OCI-LY1 (cell line): ENCODE measurements around the gene PARD3.

ENCODE experiments used
- H2AFZ ChIP-seq: fragments of 200-600 bp; sonication (generic), shearing (Covaris generic); 2 replicates; pipeline ENCODE4 v1.6.0; 2014; ENCODE audit warnings: antibody characterized with exemption, mild to moderate bottlenecking, low read length
- H3F3A ChIP-seq: fragments of 200-600 bp; sonication (generic), shearing (Covaris generic); 2 replicates; pipeline ENCODE4 v1.6.0; 2014; ENCODE audit warnings: mild to moderate bottlenecking, antibody characterized with exemption, low read length, moderate library complexity; ENCODE audit not compliant: insufficient read depth
- H3K27ac ChIP-seq: fragments of 200-600 bp; sonication (generic); 2 replicates; pipeline ENCODE4 v1.5.1; 2014; ENCODE audit warnings: low read length, mixed run types, mild to moderate bottlenecking, low read depth; ENCODE audit not compliant: poor library complexity, severe bottlenecking
- H3K27me3 ChIP-seq: fragments of 200-600 bp; sonication (generic); 2 replicates; pipeline ENCODE4 v1.6.0; 2014; ENCODE audit warnings: antibody characterized with exemption, mild to moderate bottlenecking, low read length, moderate library complexity; ENCODE audit not compliant: insufficient read depth
- H3K36me3 ChIP-seq: fragments of 200-600 bp; sonication (generic); 2 replicates; pipeline ENCODE4 v1.6.1; 2014; ENCODE audit warnings: mild to moderate bottlenecking, antibody characterized with exemption, low read length, moderate library complexity, mixed read lengths; ENCODE audit not compliant: insufficient read depth
- H3K4me1 ChIP-seq: fragments of 200-600 bp; sonication (generic); 2 replicates; pipeline ENCODE4 v1.5.1; 2014; ENCODE audit warnings: mild to moderate bottlenecking, low read length, moderate library complexity; ENCODE audit not compliant: insufficient read depth, severe bottlenecking
- H3K4me2 ChIP-seq: fragments of 200-600 bp; sonication (generic), shearing (Covaris generic); 2 replicates; pipeline ENCODE4 v1.6.1; 2014; ENCODE audit warnings: low read length
- H3K4me3 ChIP-seq: fragments of 200-600 bp; sonication (generic); 2 replicates; pipeline ENCODE4 v1.5.1; 2014; ENCODE audit warnings: low read length, low read depth, mild to moderate bottlenecking, mixed read lengths; ENCODE audit not compliant: poor library complexity, severe bottlenecking
- H3K79me2 ChIP-seq: fragments of 200-600 bp; shearing (Covaris generic); 2 replicates; pipeline ENCODE4 v1.6.1; 2016; ENCODE audit warnings: mixed run types, low read length, mixed read lengths; ENCODE audit not compliant: insufficient read depth
- H3K9ac ChIP-seq: fragments of 200-600 bp; sonication (generic), shearing (Covaris generic); 2 replicates; pipeline ENCODE4 v1.6.1; 2014; ENCODE audit warnings: mild to moderate bottlenecking, low read length, mixed read lengths
- H3K9me2 ChIP-seq: fragments of 200-600 bp; sonication (generic), shearing (Covaris generic); 2 replicates; pipeline ENCODE4 v1.6.1; 2014; ENCODE audit warnings: low read depth, mild to moderate bottlenecking, low read length, mixed read lengths
- H3K9me3 ChIP-seq: fragments of 200-600 bp; shearing (Covaris generic); 2 replicates; pipeline ENCODE4 v1.6.1; 2014; ENCODE audit warnings: low read length, mixed read lengths
- H4K20me1 ChIP-seq: fragments of 200-600 bp; sonication (generic), shearing (Covaris generic); 2 replicates; pipeline ENCODE4 v1.6.0; 2016; ENCODE audit warnings: mild to moderate bottlenecking, low read length; ENCODE audit not compliant: insufficient read depth
- EZH2 ChIP-seq: fragments of 200-600 bp; sonication (generic), shearing (Covaris generic); IDR thresholded peaks from 2 replicates; pipeline ENCODE4 v1.8.0; 2017; ENCODE audit warnings: borderline replicate concordance, mixed run types, mild to moderate bottlenecking, antibody characterized with exemption, low read length, moderate library complexity, mixed read lengths
- TF ChIP-seq, protein P1 (sequence below): fragments of 200-600 bp; sonication (generic), shearing (Covaris generic); IDR thresholded peaks from 2 replicates; pipeline ENCODE4 v1.5.1; 2017; ENCODE audit warnings: mild to moderate bottlenecking, antibody characterized with exemption, low read length, moderate library complexity, mixed read lengths

Gene PARD3

DNA sequence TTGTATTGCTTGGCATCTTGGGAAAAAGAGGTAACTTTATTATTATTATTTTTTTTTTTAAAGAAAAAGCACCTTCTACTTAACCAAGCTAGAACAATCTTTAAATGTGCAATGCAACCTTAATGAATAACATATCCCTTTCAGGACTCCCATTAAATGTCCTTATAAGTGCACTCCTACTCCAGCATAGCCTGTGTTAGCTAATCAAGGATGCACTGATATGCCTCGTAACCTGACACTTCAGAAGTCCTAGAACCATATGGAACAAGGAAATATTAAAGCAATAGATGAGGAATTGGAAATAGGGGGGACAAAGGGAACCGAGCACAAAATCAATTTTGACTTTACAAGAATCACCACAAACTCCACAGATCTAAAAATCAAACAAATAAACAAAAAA lies 522.4 kb downstream of the PARD3 start:
- Histone ChIP-seq H3K27me3 (no peaks in the 10 kb centered on the region), H3K4me2 (no peak overlapping the region), H3K9me3 (no peaks in the 10 kb centered on the region), H4K20me1 (no peaks in the 10 kb centered on the region), H3K9me2 (no peaks in the 10 kb centered on the region), H3K36me3 (no peaks in the 10 kb centered on the region), H3F3A (no peaks in the 10 kb centered on the region), H3K4me1 (no peaks in the 10 kb centered on the region), H3K79me2 (no peaks in the 10 kb centered on the region), H3K27ac (no peak overlapping the region), H3K4me3 (no peak overlapping the region), H2AFZ (no peak overlapping the region), H3K9ac (no peak overlapping the region)
- TF ChIP-seq, protein P1, sequence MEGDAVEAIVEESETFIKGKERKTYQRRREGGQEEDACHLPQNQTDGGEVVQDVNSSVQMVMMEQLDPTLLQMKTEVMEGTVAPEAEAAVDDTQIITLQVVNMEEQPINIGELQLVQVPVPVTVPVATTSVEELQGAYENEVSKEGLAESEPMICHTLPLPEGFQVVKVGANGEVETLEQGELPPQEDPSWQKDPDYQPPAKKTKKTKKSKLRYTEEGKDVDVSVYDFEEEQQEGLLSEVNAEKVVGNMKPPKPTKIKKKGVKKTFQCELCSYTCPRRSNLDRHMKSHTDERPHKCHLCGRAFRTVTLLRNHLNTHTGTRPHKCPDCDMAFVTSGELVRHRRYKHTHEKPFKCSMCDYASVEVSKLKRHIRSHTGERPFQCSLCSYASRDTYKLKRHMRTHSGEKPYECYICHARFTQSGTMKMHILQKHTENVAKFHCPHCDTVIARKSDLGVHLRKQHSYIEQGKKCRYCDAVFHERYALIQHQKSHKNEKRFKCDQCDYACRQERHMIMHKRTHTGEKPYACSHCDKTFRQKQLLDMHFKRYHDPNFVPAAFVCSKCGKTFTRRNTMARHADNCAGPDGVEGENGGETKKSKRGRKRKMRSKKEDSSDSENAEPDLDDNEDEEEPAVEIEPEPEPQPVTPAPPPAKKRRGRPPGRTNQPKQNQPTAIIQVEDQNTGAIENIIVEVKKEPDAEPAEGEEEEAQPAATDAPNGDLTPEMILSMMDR: no peak
- no peak for TF ChIP-seq EZH2

DNA sequence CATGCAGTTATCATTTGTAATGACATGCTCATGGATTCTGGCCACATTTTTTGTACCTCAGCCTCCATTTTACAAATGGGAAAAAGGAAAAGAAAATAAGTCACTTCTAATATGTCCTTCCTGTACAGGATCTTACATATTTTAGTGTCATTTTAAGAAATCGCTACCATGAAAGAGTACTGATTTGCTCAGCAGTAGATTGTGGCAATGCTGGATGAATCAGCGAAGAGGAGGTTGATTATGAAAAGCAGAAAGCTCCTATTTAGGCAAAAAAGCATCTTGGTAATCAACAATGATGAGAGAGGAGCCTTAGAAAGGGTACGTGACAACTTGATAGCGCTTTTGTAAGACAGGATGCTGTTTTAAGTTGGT lies 522.9 kb downstream of the PARD3 start:
- no peaks in the 10 kb centered on the region for H4K20me1 ChIP-seq
- no peaks in the 10 kb centered on the region for H3F3A ChIP-seq
- no peak for TF ChIP-seq EZH2
- TF ChIP-seq, protein P1: no peak
- no peaks in the 10 kb centered on the region for H3K9me2 ChIP-seq
- H3K27me3 ChIP-seq: no peaks in the 10 kb centered on the region
- no peaks in the 10 kb centered on the region for H3K79me2 ChIP-seq
- H3K4me1 ChIP-seq: no peaks in the 10 kb centered on the region
- no peak overlapping the region for H2AFZ ChIP-seq
- no peaks in the 10 kb centered on the region for H3K36me3 ChIP-seq
- H3K9me3 ChIP-seq: no peaks in the 10 kb centered on the region
- H3K9ac ChIP-seq: no peak overlapping the region
- no peak overlapping the region for H3K27ac ChIP-seq
- H3K4me2 ChIP-seq: no peak overlapping the region
- H3K4me3 ChIP-seq: no peak overlapping the region

DNA sequence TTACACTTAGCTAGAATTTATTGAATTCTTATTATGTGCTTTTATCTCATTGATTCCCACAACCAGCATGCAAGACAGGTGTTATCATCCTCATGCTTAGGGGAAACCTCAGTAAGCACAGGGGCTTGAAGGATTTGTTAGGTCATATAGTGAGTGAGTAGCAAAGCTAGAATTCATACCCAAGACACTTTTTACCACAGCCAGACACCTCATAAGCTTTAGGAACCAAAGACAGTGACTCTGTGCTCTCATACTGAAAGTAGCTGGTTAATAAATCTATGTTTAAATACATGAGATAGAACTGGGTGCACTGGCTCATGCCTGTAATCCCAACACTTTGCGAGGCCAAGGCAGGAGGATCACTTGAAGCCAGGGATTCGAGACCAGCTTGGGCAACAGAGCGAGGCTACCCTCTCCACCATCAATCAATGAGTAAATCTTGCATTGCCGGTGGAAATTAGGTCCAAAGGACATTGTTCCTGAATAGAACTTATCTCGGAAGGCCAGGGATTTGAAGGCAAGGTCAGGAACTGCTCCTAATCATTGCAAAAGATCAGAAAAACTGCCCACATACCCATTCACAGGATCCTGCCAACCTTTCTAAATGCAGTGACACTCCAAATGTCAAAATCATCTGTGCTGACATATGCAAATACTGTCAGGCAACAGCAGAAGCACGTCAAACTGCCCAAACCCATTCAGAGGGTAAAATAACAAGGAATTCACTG lies 523.5 kb downstream of the PARD3 start:
- Histone ChIP-seq H3K79me2 (no peaks in the 10 kb centered on the region), H3F3A (no peaks in the 10 kb centered on the region), H3K4me1 (no peaks in the 10 kb centered on the region), H3K9me3 (no peaks in the 10 kb centered on the region), H3K9me2 (no peaks in the 10 kb centered on the region), H3K4me2 (no peak overlapping the region), H3K36me3 (no peaks in the 10 kb centered on the region), H3K9ac (no peak overlapping the region), H2AFZ (no peak overlapping the region), H4K20me1 (no peaks in the 10 kb centered on the region), H3K27me3 (no peaks in the 10 kb centered on the region), H3K27ac (no peak overlapping the region), H3K4me3 (no peak overlapping the region)
- TF ChIP-seq, protein P1: no peak
- TF ChIP-seq EZH2: no peak
